A673 (cell line): ENCODE data around the gene INPP4B. TPM values are rescaled to one million over a fixed set of nuclear protein-coding genes. Genes with fewer than 3 reads are reported as not detected.

ENCODE experiments used
- BruUV-seq: library from RNA; stranded (reverse); fragments of 400-500 nt; replicated peaks from 2 replicates; lab custom pipeline; 2021; lab: Mats Ljungman, UMichigan
- CTCF ChIA-PET: fragments of 300-600 bp; sonication (Branson Sonifier 250); formaldehyde crosslinking; loops from one replicate; lab custom pipeline; 2022; ENCODE audit warnings: antibody characterized with exemption; lab: Charles Lee
- POLR2A ChIA-PET: fragments of 300-600 bp; sonication (Branson Sonifier 250); formaldehyde crosslinking; loops from one replicate; lab custom pipeline; 2022; ENCODE audit warnings: antibody characterized with exemption; ENCODE audit not compliant: low non-redundant PET; lab: Charles Lee
- DNase-seq: peaks from one replicate; pipeline ENCODE4 v3.0.0-alpha.2; 2015; ENCODE audit warnings: low spot score
- H3K27ac ChIP-seq: fragments of 200-600 bp; sonication (generic); 2 replicates; pipeline ENCODE4 v1.5.1; 2016; ENCODE audit warnings: mixed run types, low read depth, mild to moderate bottlenecking, mixed read lengths, antibody characterized with exemption, low read length; ENCODE audit not compliant: poor library complexity, severe bottlenecking
- H3K27me3 ChIP-seq: fragments of 200-600 bp; sonication (generic); replicated peaks from 2 replicates; pipeline ENCODE4 v1.6.1; 2017; ENCODE audit warnings: mixed run types, low read depth, mild to moderate bottlenecking, mixed read lengths, antibody characterized with exemption, low read length; ENCODE audit not compliant: insufficient read depth, poor library complexity
- H3K36me3 ChIP-seq: fragments of 200-600 bp; sonication (generic); 2 replicates; pipeline ENCODE4 v1.6.1; 2016; ENCODE audit warnings: mixed run types, mild to moderate bottlenecking, mixed read lengths, antibody characterized with exemption, low read length; ENCODE audit not compliant: insufficient read depth, poor library complexity, severe bottlenecking
- H3K4me1 ChIP-seq: fragments of 200-600 bp; sonication (generic); 2 replicates; pipeline ENCODE4 v1.6.1; 2017; ENCODE audit warnings: mixed run types, mild to moderate bottlenecking, mixed read lengths, antibody characterized with exemption, low read length; ENCODE audit not compliant: insufficient read depth, poor library complexity, severe bottlenecking
- H3K4me3 ChIP-seq: fragments of 200-600 bp; sonication (generic); 2 replicates; pipeline ENCODE4 v1.5.1; 2016; ENCODE audit warnings: low read depth, mixed run types, mild to moderate bottlenecking, mixed read lengths, low read length; ENCODE audit not compliant: poor library complexity, severe bottlenecking
- H3K9me3 ChIP-seq: fragments of 200-600 bp; sonication (generic); 2 replicates; pipeline ENCODE4 v1.6.1; 2016; ENCODE audit warnings: mixed run types, low read depth, mild to moderate bottlenecking, mixed read lengths, antibody characterized with exemption, low read length; ENCODE audit not compliant: poor library complexity, severe bottlenecking
- CTCF ChIP-seq: fragments of 300-800, 200-600 bp; sonication (generic); conservative IDR thresholded peaks from 2 replicates; pipeline ENCODE4 v1.5.1; 2017; ENCODE audit warnings: low read depth, mild to moderate bottlenecking, antibody characterized with exemption, low read length, moderate library complexity, mixed read lengths
- EZH2 ChIP-seq: fragments of 200-600 bp; sonication (generic); IDR thresholded peaks from 2 replicates; pipeline ENCODE4 v1.6.1; 2017; ENCODE audit warnings: borderline replicate concordance, low read depth, mild to moderate bottlenecking, mixed read lengths, antibody characterized with exemption, low read length; ENCODE audit not compliant: poor library complexity, severe bottlenecking
- intact Hi-C: fragments of 100-400 bp; cut with micrococcal nuclease; formaldehyde crosslinking; loops from one replicate; pipeline ENCODE4 v1.10.0; 2022; ENCODE audit not compliant: unreplicated experiment
- total RNA-seq: library from RNA; stranded (reverse); gene quantifications from 2 replicates; pipeline ENCODE4 v1.2.3, GENCODE V29; 2021

Gene INPP4B
- total RNA-seq, 1 experiment from 2014 or later, result 13.1 TPM

DNA sequence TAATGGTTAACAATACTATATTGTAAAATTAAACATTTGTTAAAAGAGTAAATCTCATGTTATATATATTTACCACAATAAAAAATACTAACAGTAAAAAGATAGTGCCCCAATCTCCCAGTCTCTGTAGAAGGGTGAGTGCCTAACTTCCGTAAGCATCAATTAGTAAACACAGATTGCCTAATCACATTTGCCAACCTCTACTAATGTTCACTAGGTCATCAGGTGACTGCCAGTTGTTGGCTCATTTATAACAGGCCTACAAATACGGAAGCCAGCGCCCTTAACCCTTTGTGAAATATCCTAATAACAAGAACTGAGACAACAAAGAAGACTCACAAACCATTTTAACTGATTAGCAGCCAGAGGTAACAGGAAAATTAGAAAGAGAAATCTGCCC lies 345.1 kb downstream of the INPP4B start:
- TF ChIP-seq CTCF (no peak), EZH2 (no peak)
- Histone ChIP-seq H3K4me1 (no peaks in the 10 kb centered on the region), H3K27ac (no peak overlapping the region), H3K9me3 (no peaks in the 10 kb centered on the region), H3K36me3 (no peaks in the 10 kb centered on the region), H3K4me3 (no peak overlapping the region), H3K27me3 (no peaks in the 10 kb centered on the region)
- BruUV-seq, result no TSS peak
- ChIA-PET POLR2A (no interaction called here), CTCF (no interaction called here)
- DNase-seq, result no peak
- intact Hi-C loops, result no loop called here

- no peaks in the 10 kb centered on the region for H3K4me1 ChIP-seq
- no peak overlapping the region for H3K4me3 ChIP-seq
- TF ChIP-seq CTCF (no peak), EZH2 (no peak)
- POLR2A ChIA-PET, result no interaction called here
- no peaks in the 10 kb centered on the region for H3K36me3 ChIP-seq
- H3K27ac ChIP-seq, result no peak overlapping the region
- intact Hi-C loops, result no loop called here
- no peaks in the 10 kb centered on the region for H3K27me3 ChIP-seq
- peak; percentile 47 for DNase-seq
- CTCF ChIA-PET, result no interaction called here
- no TSS peak for BruUV-seq
- no peaks in the 10 kb centered on the region for H3K9me3 ChIP-seq
These were observed 348.5 kb downstream of the INPP4B start for GRCh38 chr4:142497606-142498005.

DNA sequence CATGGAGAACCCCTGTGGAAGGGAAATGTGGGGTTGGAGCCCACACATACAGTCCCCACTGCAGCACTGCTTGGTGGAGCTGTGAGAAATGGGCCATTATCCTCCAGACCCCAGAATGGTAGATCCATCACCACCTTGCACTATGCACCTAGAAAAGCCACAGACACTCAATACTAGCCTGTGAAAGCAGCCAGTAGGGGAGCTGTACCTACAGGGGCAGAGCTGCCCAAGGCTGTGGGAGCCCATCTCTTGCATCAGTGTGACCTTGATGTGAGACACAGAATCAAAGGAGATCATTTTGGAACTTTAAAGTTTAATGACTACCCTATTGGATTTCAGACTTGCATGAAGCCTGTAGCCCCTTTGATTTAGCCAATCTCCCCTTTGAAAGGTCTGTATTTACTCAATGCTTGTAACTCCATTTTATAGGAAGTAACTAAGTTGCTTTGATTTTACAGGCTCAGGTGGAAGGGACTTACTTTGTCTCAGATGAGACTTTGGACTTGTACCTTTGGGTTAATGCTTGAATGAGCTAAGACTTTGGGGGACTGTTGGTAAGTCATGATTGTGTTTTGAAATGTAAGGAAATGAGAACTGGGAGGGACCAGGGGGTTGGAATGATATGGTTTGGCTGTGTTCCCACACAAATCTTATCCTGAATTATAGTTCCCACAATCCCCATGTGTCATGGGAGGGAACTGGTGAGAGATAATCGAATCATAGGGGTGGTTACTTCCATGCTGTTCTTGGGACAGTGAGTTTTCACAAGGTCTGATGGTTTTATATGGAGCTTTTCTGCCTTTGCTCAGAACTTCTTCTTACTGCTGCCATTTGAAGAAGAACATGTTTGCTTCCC lies 352.6 kb downstream of the INPP4B start:
- intact Hi-C loops, result no loop called here
- no peak overlapping the region for H3K4me3 ChIP-seq
- no peaks in the 10 kb centered on the region for H3K4me1 ChIP-seq
- no peaks in the 10 kb centered on the region for H3K36me3 ChIP-seq
- no peaks in the 10 kb centered on the region for H3K27me3 ChIP-seq
- no peak overlapping the region for H3K27ac ChIP-seq
- no TSS peak for BruUV-seq
- ChIA-PET CTCF (no interaction called here), POLR2A (no interaction called here)
- no peak for DNase-seq
- no peak for TF ChIP-seq CTCF
- TF ChIP-seq EZH2, result no peak
- no peaks in the 10 kb centered on the region for H3K9me3 ChIP-seq
